Keratinocyte (primary cell): ENCODE measurements around the gene FXN. TPM values are rescaled to one million over a fixed set of nuclear protein-coding genes. Genes with fewer than 3 reads are reported as not detected.

Experiments
- DNase-seq: peaks from one replicate; pipeline ENCODE4 v3.0.0-alpha.2; 2011; ENCODE audit warnings: low read depth, missing footprints, low spot score
- FAIRE-seq: peaks from 2 replicates; lab custom pipeline; 2011; peaks lifted over from hg19 to GRCh38; lab: Jason Lieb, UNC
- H2AFZ ChIP-seq: 2 replicates; pipeline ENCODE4 v1.6.0; 2012; ENCODE audit warnings: low read length, control low read depth, inconsistent platforms; ENCODE audit not compliant: control insufficient read depth
- H3K27ac ChIP-seq: 2 replicates; pipeline ENCODE4 v1.5.1; 2011; ENCODE audit warnings: low read length; ENCODE audit not compliant: control insufficient read depth, insufficient read depth
- H3K27me3 ChIP-seq: 3 replicates; pipeline ENCODE4 v1.6.0; 2011; ENCODE audit warnings: low read length; ENCODE audit not compliant: control insufficient read depth, insufficient read depth; ENCODE audit errors: extremely low read depth
- H3K36me3 ChIP-seq, 2 experiments: 2 replicates in 1 of 2; 3 replicates in 1 of 2; pipeline ENCODE4 v1.5.1; 2011; ENCODE audit warnings: low read length in 2 of 2, mild to moderate bottlenecking in 1 of 2; ENCODE audit not compliant: control insufficient read depth in 2 of 2, insufficient read depth in 2 of 2; ENCODE audit errors: extremely low read depth in 1 of 2
- H3K4me1 ChIP-seq: 3 replicates; pipeline ENCODE4 v1.5.1; 2011; ENCODE audit warnings: low read length; ENCODE audit not compliant: control insufficient read depth, insufficient read depth; ENCODE audit errors: extremely low read depth
- H3K4me2 ChIP-seq: 3 replicates; pipeline ENCODE4 v1.6.0; 2011; ENCODE audit warnings: low read depth, low read length; ENCODE audit not compliant: control insufficient read depth, insufficient read depth; ENCODE audit errors: extremely low read depth
- H3K4me3 ChIP-seq, 3 experiments: fragments of 200-600 bp in 1 of 3; sonication (generic) in 1 of 3; 2 replicates in 2 of 3; 3 replicates in 1 of 3; pipeline ENCODE4 v1.5.1; 2011 to 2016; ENCODE audit warnings: low read length in 3 of 3, mild to moderate bottlenecking in 3 of 3, control low read depth in 2 of 3, inconsistent platforms in 1 of 3, low read depth in 1 of 3, mixed read lengths in 1 of 3, mixed run types in 1 of 3, moderate library complexity in 1 of 3; ENCODE audit not compliant: control insufficient read depth in 2 of 3, insufficient read depth in 2 of 3; ENCODE audit errors: extremely low read depth in 1 of 3
- H3K79me2 ChIP-seq: 2 replicates; pipeline ENCODE4 v1.6.0; 2012; ENCODE audit warnings: low read length; ENCODE audit not compliant: control insufficient read depth, insufficient read depth
- H3K9ac ChIP-seq: 3 replicates; pipeline ENCODE4 v1.6.0; 2011; ENCODE audit warnings: low read length; ENCODE audit not compliant: control insufficient read depth, insufficient read depth; ENCODE audit errors: extremely low read depth
- H3K9me1 ChIP-seq: 3 replicates; pipeline ENCODE4 v1.6.0; 2011; ENCODE audit warnings: low read length; ENCODE audit not compliant: control insufficient read depth, insufficient read depth; ENCODE audit errors: extremely low read depth
- H3K9me3 ChIP-seq: 2 replicates; pipeline ENCODE4 v1.5.1; 2012; ENCODE audit warnings: low read depth, low read length; ENCODE audit not compliant: control insufficient read depth
- H4K20me1 ChIP-seq: 3 replicates; pipeline ENCODE4 v1.6.0; 2011; ENCODE audit warnings: low read length; ENCODE audit not compliant: control insufficient read depth, insufficient read depth; ENCODE audit errors: extremely low read depth
- EZH2 ChIP-seq: IDR thresholded peaks from one replicate; pipeline ENCODE4 v1.6.1; 2012; ENCODE audit warnings: inconsistent platforms, mild to moderate bottlenecking, low read length, moderate library complexity
- dilution Hi-C: fragments of 300-500 bp; cut with MboI; formaldehyde crosslinking; loops from one replicate; pipeline ENCODE4 v1.7.0; 2020; ENCODE audit warnings: low sequenced_read_pairs; ENCODE audit not compliant: extremely low pct_ligation_motif_present
- polyA plus RNA-seq, 5 experiments: library from polyadenylated mRNA; depleted of rRNA in 3 of 5; stranded (reverse) in 3 of 5; stranded (forward) in 1 of 5; unstranded in 1 of 5; fragments of >200 nt; gene quantifications; 1 replicate in 1 of 5; 2 replicates in 3 of 5; 3 replicates in 1 of 5; pipeline versions ENCODE4 v1.2.1 to v1.2.3, GENCODE V29; 2011 to 2012; ENCODE audit warnings: missing spikeins in 2 of 5, low read depth in 1 of 5, low replicate concordance in 1 of 5
- TF ChIP-seq, protein P1 (sequence below), 3 experiments: IDR thresholded peaks in 1 of 3; conservative IDR thresholded peaks in 1 of 3; optimal IDR thresholded peaks in 1 of 3; 2 replicates in 2 of 3; 3 replicates in 1 of 3; pipeline versions ENCODE3 to v1.5.1; 2011; ENCODE audit warnings: low read length in 3 of 3, mild to moderate bottlenecking in 3 of 3, moderate library complexity in 2 of 3, control low read depth in 1 of 3, inconsistent platforms in 1 of 3; ENCODE audit not compliant: insufficient read depth in 2 of 3; ENCODE audit errors: extremely low read depth in 1 of 3

Gene FXN
- polyA plus RNA-seq, 1 donor (not counting 4 experiments of a cell fraction or from before 2014, with no cell fraction given): 24.3 TPM

DNA sequence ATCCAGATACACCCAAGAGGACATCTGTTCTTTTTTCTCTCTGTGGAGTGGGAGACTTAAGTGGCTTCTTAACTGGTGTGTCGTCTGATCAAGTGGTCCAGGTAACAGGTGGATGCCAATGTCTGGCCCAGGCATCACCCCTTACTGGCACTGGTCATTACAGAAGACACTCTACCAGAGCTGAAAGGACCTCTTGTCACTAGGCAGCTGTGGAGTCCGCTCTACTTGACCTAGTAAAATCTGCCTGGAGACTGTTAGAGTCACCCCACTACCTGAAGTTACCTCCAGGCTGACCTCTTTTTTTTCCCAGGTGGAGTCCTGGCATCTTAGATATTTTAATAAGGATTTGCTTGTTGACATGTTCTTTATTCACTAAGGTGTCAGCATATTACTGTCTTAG lies 22.5 kb downstream of the FXN start:
- no peak overlapping the region for H3K27ac ChIP-seq
- DNase-seq (no peak), FAIRE-seq (no peak)
- H3K36me3 ChIP-seq: peaks cover 2 to 7% of the 10 kb centered on the region in 2 experiments
- H3K9me1 ChIP-seq: no peaks in the 10 kb centered on the region
- H3K4me2 ChIP-seq: no peak overlapping the region
- TF ChIP-seq EZH2: no peak
- TF ChIP-seq, protein P1, sequence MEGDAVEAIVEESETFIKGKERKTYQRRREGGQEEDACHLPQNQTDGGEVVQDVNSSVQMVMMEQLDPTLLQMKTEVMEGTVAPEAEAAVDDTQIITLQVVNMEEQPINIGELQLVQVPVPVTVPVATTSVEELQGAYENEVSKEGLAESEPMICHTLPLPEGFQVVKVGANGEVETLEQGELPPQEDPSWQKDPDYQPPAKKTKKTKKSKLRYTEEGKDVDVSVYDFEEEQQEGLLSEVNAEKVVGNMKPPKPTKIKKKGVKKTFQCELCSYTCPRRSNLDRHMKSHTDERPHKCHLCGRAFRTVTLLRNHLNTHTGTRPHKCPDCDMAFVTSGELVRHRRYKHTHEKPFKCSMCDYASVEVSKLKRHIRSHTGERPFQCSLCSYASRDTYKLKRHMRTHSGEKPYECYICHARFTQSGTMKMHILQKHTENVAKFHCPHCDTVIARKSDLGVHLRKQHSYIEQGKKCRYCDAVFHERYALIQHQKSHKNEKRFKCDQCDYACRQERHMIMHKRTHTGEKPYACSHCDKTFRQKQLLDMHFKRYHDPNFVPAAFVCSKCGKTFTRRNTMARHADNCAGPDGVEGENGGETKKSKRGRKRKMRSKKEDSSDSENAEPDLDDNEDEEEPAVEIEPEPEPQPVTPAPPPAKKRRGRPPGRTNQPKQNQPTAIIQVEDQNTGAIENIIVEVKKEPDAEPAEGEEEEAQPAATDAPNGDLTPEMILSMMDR (optimal IDR thresholded peaks at IDR 0.05 in 1 of 3, IDR thresholded peaks at IDR 0.05 in 1 of 3, conservative IDR thresholded peaks at IDR 0.05 in 1 of 3; ENCODE audit: extremely low read depth in 1 of 3, insufficient read depth in 2 of 3, low read length in 3 of 3): no peak
- H3K27me3 ChIP-seq: no peaks in the 10 kb centered on the region
- H2AFZ ChIP-seq: no peak overlapping the region
- H3K79me2 ChIP-seq: no peaks in the 10 kb centered on the region
- no peak overlapping the region for H3K4me3 ChIP-seq
- dilution Hi-C loops: no loop called here
- H3K4me1 ChIP-seq: no peaks in the 10 kb centered on the region
- H3K9me3 ChIP-seq: no peaks in the 10 kb centered on the region
- H3K9ac ChIP-seq: no peak overlapping the region
- H4K20me1 ChIP-seq: no peaks in the 10 kb centered on the region

DNA sequence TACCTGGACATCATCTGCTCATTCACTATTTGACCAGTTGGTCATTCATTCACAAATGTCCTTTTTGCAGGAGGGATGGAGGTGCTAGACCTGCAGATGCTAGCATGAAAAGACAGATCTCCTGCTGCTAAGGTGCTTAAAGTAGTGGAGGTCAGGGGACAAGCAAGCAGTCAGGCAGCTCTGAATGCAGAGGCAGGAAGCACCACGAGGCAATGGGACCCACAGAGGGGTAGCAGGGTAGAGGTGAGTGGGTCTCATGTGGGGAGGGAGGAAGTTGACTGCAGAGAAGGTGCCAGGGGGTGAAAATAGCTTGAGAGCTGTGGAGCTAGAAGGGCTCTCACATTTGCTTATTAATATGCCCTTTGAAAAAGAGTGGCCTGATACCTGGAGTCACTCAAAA lies 25.2 kb downstream of the FXN start:
- Histone ChIP-seq H3K36me3 (no peaks in the 10 kb centered on the region), H3K4me3 (no peak overlapping the region), H3K4me2 (no peak overlapping the region), H3K9me3 (no peaks in the 10 kb centered on the region), H3K27ac (no peak overlapping the region), H3K79me2 (no peaks in the 10 kb centered on the region), H3K9ac (no peak overlapping the region), H3K27me3 (no peaks in the 10 kb centered on the region), H3K4me1 (no peaks in the 10 kb centered on the region), H3K9me1 (no peaks in the 10 kb centered on the region), H2AFZ (no peak overlapping the region), H4K20me1 (no peaks in the 10 kb centered on the region)
- FAIRE-seq (no peak), DNase-seq (no peak)
- dilution Hi-C loops: no loop called here
- no peak for TF ChIP-seq EZH2
- TF ChIP-seq, protein P1 (optimal IDR thresholded peaks at IDR 0.05 in 1 of 3, IDR thresholded peaks at IDR 0.05 in 1 of 3, conservative IDR thresholded peaks at IDR 0.05 in 1 of 3; ENCODE audit: extremely low read depth in 1 of 3, insufficient read depth in 2 of 3, low read length in 3 of 3): no peak
